ENCODE measurements around the gene CASP5.
"Not testable (repeated sequence)": the region's sequence is repeated elsewhere in the genome, so short reads cannot be mapped to it uniquely, and the experiment has no call there.

Gene CASP5

DNA sequence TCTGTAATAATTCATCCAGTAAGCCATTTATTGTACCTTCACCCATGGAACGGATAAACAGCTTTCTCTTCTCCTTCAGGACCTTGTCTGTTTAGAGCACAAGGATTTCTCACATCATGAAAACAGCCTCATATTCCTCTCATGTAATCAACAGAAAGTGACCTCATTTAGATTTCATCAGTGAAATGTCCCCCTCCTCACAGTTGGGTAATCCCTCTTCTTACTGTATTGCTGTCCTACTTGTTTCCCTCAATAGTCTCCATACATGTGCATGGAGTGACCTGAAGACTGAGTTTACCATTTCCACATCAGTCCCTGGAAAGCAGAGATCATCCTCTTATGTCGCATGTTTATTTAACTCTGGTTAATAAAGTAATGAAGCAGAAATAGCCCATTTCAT is 11.4 kb upstream of the CASP5 start:
- in situ Hi-C loops (cut with MboI; ENCODE audit: low sequenced_read_pairs), result not testable (repeated sequence)

DNA sequence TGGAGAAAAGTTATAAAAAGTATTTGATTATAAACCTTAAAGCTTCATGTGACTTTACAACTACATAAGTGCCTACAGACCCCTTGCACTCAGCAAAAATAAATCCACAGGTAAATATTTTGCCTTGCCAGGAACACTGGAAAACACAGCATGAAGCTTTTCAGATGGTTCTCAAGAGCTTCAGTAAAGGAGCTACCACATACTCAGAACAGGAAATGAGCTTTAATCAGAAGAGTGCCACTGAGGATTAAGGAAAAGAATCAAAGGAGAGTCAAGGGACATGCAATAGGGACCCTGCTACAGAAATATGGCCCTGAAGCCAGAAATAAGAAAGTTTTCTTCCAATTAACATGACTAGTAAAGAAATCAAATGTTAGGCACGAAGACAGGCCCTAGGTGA is 10.8 kb upstream of the CASP5 start:
- in situ Hi-C loops (cut with MboI; ENCODE audit: low sequenced_read_pairs), result no loop called here

DNA sequence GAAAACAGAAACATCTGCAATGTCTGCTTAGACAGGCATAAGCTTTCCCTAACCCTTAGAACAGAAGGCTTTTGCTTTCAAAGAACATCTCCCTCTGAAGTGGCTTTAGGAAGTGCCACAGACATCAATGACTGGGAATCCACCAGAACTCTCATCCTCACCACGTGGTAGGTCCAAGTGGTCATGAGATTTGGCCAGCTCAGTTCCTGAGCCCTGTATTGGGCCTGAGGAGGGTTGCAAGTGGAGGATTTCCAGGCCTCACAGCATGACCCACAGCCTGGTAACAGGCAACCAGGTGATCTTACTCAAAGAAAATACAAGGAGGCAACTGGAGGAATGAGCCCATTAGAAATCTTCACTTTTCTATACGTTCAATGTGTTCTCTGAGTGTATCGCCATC is 10.4 kb upstream of the CASP5 start:
- in situ Hi-C loops (cut with MboI; ENCODE audit: low sequenced_read_pairs), result no loop called here

DNA sequence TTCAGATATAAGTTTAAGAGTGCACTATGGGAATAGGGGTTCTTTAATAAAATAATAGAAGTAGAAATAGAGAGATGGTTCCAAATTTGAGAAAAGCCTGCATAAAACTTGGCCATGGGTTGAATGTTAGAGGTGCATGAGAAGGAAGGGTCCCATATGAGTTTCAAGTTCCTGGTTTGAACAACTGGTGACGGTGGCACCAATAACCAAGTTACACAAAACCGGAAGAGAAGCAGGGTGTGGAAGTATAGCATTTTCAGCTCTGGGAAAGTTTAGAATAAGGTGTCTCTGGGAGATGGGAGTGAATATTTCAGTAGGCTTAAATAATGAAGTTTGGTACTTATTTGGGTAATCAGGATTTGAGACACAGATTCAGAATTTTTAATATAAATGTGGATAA is 9.5 kb upstream of the CASP5 start:
- in situ Hi-C loops (cut with MboI; ENCODE audit: low sequenced_read_pairs), result no loop called here

DNA sequence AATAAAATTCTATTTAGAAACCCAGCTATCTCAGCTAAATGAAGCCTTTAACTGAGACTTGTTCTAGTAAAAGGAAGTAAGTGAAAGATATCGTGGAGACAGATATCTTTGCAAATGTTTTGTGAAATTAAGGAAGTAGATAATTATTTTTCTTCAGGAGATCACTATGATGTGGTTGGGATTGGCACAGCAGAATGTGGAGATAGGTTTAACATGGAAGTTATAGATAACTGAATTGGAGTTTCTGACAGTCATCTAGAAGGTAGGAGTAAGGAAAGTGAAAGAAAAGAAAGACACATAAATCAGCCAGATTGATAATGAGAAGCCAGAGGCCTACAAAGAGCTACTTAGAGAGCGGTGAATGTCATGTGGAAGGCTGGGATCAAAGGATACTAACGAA is 4.7 kb upstream of the CASP5 start:
- in situ Hi-C loops (cut with MboI; ENCODE audit: low sequenced_read_pairs), result no loop called here

DNA sequence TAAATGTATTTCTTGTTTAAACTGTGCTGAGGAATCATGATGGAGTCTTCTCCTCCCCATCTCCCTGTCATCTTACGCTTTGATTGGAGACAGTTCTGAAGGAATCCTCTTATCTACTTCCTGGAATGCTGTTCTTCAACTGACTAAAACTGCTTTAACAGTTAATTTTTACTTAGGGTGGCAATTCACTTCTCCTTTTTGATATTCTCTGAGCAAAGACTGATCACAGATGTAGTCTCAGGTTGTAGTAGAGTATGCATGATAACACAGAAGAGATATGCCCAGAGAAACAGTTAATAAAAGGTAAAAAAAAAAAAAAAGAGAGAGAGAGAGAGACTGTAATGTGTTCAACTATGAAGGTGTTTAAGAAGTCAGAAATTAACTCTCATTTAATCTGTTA is 1.4 kb upstream of the CASP5 start:
- in situ Hi-C loops (cut with MboI; ENCODE audit: low sequenced_read_pairs), result no loop called here

DNA sequence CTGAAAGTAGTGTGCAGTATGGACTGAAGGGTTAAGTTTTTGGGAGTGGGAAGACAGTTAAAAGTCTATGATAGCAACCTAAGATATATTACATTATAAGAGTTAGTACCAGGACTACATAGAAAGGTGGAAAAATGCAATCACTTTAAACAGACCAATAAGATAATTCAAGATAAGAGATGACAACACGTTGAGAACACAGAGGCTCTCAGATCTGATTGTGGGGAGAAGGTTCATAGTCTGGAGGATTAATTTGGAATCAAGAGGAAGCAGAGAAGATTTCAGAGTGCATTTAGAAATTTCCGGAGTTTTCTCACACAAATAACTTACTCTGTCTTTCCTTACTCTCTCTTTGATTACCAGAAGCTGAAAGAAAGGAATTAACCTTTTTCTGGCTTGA is 441 bp downstream of the CASP5 start:
- in situ Hi-C loops (cut with MboI; ENCODE audit: low sequenced_read_pairs), result no loop called here

DNA sequence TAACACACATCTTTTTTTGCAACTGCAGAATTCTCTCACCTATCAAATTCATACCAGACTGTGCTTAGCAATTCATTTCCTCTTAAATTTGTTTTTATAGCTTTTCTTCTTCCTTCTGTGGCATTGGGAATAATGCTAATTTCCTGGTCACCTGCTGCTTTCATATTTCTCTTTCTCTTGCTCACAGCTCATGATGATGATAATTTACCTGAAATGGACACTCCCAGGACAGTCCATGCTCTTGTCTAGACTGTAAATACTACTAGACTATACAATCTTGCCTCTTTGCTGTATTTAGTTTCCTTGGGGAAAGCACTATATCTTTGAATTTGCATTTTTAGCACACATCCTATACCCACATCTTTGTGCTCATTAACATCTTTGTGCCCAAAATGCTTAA is 15.5 kb downstream of the CASP5 start:
- in situ Hi-C loops (cut with MboI; ENCODE audit: low sequenced_read_pairs), result no loop called here

DNA sequence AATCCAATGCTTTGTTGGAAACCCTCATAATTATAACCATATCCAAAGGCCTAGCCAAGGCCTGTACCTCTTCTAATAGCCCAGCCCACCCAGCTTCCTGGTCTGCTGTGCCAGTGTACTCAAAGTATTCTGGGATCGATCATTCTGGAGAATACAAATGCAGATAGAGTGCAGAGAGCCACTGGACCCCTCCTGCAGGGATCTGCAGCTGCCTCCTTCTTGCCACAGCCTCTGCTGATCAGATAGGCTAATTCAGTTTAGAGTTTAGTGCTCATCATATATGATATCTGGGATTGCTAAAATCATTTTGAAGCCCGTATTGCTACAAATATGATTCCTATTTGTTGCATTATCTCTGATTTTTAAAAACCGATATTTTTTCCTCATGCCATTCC is 17.5 kb downstream of the CASP5 start:
- in situ Hi-C loops (cut with MboI; ENCODE audit: low sequenced_read_pairs), result no loop called here

DNA sequence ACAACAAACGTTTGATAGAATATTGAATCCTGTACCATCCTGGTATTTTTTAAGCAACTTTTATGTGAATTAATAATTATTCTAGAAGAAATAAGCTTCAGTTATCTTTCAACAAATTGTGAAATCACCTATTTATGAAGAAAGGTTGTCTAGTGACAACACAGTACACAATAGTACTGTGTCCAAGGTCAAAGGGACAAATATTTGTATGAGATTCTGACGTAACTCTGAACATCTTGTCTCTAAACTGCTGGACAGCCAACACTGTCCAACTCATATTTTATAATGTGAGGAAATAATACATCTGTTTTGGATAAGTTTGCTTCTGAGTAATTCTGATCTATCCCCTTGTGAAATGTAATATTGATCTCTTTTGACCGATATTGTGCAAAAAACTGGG is 18.9 kb downstream of the CASP5 start:
- in situ Hi-C loops (cut with MboI; ENCODE audit: low sequenced_read_pairs), result no loop called here

DNA sequence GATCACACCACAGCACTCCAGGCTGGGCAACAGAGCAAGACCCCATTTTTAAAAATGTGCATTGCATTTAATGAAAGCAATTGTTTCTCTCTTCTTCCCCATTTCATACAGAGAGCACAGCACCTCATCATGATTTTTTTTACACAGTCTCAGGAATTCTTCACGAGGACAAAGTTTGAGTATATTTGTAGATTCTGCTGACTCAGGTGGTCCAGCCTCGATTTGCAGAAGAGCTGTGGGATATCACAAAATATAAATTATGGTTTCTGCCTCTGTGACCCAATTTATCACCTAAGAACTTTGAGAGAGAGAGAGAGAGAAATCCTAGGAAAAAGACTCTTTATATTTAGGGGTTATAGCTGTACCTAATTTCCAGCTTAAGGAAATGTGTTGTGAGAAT is 19.8 kb downstream of the CASP5 start:
- in situ Hi-C loops (cut with MboI; ENCODE audit: low sequenced_read_pairs), result no loop called here

DNA sequence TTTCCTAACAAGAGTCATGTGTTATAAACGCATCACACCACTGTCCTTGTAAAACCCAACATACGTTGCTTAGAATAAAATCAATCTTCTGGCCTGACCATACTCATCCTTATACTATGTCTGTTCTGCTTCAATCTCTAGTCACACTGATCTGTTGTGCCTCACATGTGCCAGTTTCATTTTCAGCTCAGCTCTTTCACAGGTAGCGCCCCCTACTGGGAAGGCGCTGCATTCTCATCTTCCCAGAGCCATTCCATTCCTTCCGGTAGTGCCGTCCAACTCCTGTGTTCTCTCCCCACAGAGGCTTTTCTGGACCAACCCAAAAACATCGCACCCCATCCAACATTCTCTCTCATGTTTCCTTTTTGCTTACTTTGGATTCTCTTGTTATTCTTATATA is 22.2 kb downstream of the CASP5 start:
- in situ Hi-C loops (cut with MboI; ENCODE audit: low sequenced_read_pairs), result no loop called here

DNA sequence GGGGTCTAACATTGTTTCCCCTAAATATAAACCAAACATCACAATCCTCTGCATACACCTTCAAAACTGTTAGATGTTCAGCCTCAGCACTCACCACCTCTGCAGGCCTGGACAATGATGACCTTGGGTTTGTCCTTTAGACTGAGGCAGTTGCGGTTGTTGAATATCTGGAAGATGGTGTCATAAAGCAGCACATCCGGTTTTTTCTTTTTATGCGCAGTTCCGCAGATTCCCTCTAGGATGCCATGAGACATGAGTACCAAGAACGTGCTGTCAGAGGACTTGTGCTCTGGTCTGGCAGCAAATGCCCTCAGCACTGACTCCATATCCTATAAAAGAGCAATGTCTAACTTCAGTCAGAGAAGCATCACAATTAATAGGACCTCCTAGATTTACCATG is 22.8 kb downstream of the CASP5 start:
- in situ Hi-C loops (cut with MboI; ENCODE audit: low sequenced_read_pairs), result no loop called here

DNA sequence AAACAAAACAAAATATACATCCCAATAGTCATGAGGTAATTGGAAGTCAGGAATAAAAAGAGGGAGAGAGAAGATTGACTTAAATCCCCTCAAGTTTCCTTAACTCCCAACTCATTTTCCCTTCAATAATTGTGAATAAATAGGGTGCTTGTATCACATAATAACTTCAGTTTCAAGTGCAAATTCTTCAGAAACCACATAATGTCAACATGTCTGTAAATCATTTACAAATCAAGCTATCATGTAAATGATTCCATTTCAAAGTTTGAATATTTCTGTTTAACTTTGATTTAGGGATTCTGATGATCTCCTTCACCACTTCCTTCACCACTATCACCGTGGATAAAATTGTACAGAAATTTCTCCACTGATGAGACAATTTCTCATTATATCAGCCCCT is 23.2 kb downstream of the CASP5 start:
- in situ Hi-C loops (cut with MboI; ENCODE audit: low sequenced_read_pairs), result no loop called here

DNA sequence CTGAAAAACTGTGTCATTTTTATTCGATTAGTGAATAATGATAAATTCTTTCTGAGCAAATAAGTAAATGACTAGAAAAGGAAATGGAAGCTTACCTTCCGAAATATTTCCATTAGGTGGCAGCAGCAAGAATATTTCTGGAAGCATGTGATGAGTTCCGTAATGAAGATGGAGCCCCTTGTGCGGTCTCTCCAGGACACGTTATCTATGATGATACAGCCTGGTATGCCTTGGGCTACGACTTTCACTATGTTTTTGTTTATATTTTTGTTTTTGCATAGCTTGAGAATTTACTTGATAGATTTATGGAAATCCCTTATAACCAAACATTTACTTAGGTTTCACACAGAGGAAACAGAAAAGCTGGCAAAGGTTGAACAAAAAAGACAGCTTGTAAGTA is 25.7 kb downstream of the CASP5 start:
- in situ Hi-C loops (cut with MboI; ENCODE audit: low sequenced_read_pairs), result no loop called here

DNA sequence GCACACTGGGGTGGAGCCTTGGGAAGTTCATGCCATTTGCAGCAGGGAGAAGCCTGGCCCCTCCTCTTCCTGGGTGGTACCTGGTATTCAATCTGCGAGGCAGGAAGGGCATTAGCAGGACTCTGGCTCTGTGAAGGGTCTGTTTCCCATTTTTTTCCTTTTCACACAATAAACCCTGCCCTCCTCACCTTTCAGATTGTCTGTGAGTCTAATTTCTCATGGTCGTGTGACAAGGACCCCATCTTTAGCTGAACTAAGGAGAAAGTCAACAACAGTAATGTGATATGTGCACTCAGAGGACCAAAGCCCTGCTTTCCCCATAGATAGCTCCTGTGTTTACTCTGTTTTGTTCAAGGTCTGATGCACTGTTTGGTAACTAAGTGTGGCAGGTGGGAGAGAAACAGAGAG is 28.0 kb downstream of the CASP5 start:
- in situ Hi-C loops (cut with MboI; ENCODE audit: low sequenced_read_pairs), result no loop called here

DNA sequence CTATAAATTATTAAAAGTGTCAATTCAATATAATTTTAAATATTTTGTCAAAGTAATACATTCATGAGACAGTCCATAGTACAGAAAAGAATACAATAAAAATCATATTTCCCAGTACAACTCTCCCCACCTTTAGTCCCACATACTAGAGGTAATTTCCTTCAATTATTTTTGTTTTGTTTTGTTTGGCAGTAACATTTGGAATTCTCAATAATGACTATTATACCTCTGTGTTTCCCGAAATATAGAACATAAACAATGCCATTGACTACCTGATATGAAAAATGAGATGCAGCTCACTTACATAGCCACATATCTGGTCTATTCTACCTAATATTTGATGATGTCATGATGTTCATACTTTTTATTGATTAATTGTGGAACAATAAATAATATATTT is 30.2 kb downstream of the CASP5 start:
- in situ Hi-C loops (cut with MboI; ENCODE audit: low sequenced_read_pairs), result no loop called here

DNA sequence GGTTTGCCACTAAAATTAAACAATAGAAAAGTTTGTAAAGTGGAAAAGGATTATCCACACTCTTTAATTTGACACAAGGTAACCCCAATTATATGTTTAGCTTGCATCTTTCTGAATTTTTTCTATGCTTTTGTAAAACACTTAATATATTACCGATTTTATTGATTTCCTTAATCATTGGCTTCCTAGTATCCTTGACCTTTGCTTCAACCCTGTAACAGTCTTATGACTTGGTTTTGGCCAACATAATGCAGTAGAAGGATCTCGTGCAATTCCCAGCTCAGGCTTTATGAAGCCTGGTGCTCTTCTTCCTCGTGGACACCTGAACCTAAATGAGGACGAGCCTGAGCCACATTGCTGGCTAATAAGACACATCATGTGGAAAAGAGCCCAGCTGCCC is 31.0 kb downstream of the CASP5 start:
- in situ Hi-C loops (cut with MboI; ENCODE audit: low sequenced_read_pairs), result no loop called here

DNA sequence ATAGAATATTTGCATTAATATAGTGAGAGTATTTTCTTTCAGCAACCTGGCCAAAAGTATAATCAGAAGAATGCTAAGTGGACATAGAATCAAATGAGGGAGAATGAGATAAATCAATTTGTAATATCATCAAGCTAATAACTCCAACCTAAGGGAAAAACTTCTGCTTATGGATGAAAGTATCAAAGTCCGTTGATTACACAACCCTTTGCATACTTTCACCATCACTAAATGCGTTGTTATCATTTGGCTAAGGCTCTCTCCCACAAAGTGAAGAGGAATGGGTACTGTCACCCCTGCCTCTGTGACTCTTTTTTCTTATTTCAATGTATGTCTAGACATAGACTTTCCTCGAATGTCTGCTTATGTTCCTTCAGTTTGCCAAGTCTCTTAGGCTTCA is 38.2 kb downstream of the CASP5 start:
- in situ Hi-C loops (cut with MboI; ENCODE audit: low sequenced_read_pairs), result no loop called here

DNA sequence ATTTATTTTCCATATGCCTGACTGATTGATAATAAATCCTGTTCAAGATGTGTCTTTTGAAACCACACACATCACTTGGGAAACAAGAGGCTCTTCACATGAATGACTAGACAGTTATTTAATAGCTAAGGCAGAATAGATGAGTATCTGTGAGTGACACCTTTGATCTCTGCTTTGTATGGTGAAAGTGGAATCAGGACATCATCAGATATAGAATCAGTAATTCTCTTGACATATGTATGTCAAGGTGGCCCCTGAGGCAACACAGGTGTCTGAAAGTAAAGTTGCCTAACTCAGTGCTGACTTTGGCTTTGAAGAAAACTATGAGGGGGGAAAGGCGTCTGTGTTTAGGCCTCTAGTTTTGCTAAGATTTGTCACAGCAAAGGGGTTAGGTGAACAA is 43.1 kb downstream of the CASP5 start:
- in situ Hi-C loops (cut with MboI; ENCODE audit: low sequenced_read_pairs), result no loop called here

DNA sequence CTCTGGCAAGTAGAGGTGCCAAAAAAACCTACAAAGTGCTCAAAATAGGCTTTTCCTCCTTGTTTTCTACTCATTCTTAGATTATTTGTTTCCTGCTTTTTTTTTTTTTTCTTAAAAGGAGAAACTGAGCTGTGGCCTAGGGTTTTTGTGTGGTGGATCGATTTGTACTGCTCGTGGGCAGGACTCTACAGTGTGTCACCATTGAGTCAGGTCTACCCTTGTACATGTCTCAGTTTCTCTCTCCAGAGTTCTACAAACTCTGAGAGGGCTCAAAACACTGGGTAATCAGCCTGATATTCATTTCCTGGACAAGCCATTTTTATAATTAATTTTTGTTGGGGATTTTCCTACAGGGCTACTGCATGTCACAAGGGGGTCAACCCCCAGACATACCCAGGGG is 49.4 kb downstream of the CASP5 start:
- in situ Hi-C loops (cut with MboI; ENCODE audit: low sequenced_read_pairs), result no loop called here

DNA sequence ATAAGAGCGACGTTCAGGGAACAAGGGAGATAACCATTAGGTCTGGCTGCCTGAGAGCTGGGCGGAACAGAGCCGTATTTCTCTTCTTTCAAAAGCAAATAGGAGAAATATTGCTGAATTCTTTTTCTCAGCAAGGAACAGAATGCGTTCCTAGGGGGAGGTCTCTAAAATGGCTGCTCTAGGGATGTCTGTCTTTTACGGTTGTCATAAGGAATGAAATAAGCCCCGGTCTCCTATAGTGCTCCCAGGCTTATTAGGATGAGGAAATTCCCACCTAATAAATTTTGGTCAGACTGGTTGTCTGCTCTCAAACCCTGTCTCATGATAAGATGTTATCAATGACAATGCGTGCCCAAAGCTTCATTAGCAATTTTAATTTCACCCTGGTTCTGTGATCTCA is 50.0 kb downstream of the CASP5 start:
- in situ Hi-C loops (cut with MboI; ENCODE audit: low sequenced_read_pairs), result not testable (repeated sequence)

DNA sequence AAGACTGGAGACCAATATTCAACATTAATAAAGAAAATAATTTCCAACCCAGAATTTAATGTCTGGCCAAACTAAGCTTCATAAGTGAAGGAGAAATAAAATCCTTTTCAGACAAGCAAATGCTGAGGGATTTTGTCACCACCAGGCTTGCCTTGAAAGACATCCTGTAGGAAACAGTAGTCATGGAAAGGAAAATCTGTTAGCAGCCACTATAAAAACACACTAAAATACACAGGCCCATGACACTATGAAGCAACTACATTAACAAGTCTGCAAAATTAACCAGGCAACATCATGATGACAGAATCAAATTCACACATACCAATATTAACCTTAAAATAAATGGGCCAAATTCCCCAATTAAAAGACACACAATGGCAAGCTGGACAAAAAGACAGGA is 52.2 kb downstream of the CASP5 start:
- in situ Hi-C loops (cut with MboI; ENCODE audit: low sequenced_read_pairs), result no loop called here
